Neural progenitor cell (in vitro differentiated cells): ENCODE measurements around the gene SEMA4D.

Experiments used
- EZH2 ChIP-seq: fragments of 200-600 bp; sonication (generic); IDR thresholded peaks from 2 replicates; pipeline ENCODE4 v1.6.1; 2017; ENCODE audit warnings: antibody characterized with exemption, mild to moderate bottlenecking, moderate library complexity
- TF ChIP-seq, protein P1 (sequence below): fragments of 200-600 bp; sonication (generic); IDR thresholded peaks from 2 replicates; pipeline ENCODE4 v1.5.1; 2017; ENCODE audit warnings: antibody characterized with exemption, mild to moderate bottlenecking

GRCh38 chr9:89512382-89512781, 14.5 kb upstream of the SEMA4D start:
- TF ChIP-seq, protein P1, sequence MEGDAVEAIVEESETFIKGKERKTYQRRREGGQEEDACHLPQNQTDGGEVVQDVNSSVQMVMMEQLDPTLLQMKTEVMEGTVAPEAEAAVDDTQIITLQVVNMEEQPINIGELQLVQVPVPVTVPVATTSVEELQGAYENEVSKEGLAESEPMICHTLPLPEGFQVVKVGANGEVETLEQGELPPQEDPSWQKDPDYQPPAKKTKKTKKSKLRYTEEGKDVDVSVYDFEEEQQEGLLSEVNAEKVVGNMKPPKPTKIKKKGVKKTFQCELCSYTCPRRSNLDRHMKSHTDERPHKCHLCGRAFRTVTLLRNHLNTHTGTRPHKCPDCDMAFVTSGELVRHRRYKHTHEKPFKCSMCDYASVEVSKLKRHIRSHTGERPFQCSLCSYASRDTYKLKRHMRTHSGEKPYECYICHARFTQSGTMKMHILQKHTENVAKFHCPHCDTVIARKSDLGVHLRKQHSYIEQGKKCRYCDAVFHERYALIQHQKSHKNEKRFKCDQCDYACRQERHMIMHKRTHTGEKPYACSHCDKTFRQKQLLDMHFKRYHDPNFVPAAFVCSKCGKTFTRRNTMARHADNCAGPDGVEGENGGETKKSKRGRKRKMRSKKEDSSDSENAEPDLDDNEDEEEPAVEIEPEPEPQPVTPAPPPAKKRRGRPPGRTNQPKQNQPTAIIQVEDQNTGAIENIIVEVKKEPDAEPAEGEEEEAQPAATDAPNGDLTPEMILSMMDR, result no peak
- TF ChIP-seq EZH2, result no peak
